ENCODE measurements around the gene EFCAB12. TPM values are rescaled to one million over a fixed set of nuclear protein-coding genes. Genes with fewer than 3 reads are reported as not detected.
A peak's percentile ranks its signal among the peaks of the same experiment; 100 is the strongest.

Gene EFCAB12
- polyA plus RNA-seq, 1 experiment, result 0.07 TPM

GRCh38 chr3:129463716-129464115 lies 35.3 kb upstream of the EFCAB12 start:
- Histone ChIP-seq H3K9me3 (ENCODE audit: control insufficient read depth, insufficient read depth, low read length) (no peaks in the 10 kb centered on the region), H3K4me3 (ENCODE audit: low read depth, low read length) (no peak overlapping the region), H3K27me3 (ENCODE audit: control insufficient read depth, insufficient read depth, low read length) (no peaks in the 10 kb centered on the region), H3K27ac (ENCODE audit: low read depth, low read length) (no peak overlapping the region)
- ChIA-PET POLR2A (no interaction called here), CTCF (interaction anchor here (1.1 kb wide), 1 partner anchor 163 kb away, joined by 4 read pairs; no protein-coding TSS in a partner anchor)
- no peak for TF ChIP-seq CTCF (IDR thresholded peaks at IDR 0.05; ENCODE audit: low read depth, low read length)
- DNase-seq (ENCODE audit: low read depth, low spot score), result no peak

- no peak overlapping the region for H3K27ac ChIP-seq (ENCODE audit: low read depth, low read length)
- no peak for TF ChIP-seq CTCF (IDR thresholded peaks at IDR 0.05; ENCODE audit: low read depth, low read length)
- no peaks in the 10 kb centered on the region for H3K27me3 ChIP-seq (ENCODE audit: control insufficient read depth, insufficient read depth, low read length)
- DNase-seq (ENCODE audit: low read depth, low spot score), result no peak
- H3K4me3 ChIP-seq (ENCODE audit: low read depth, low read length), result no peak overlapping the region
- no peaks in the 10 kb centered on the region for H3K9me3 ChIP-seq (ENCODE audit: control insufficient read depth, insufficient read depth, low read length)
- POLR2A ChIA-PET, result no interaction called here
- CTCF ChIA-PET, result no interaction called here
Measured at GRCh38 chr3:129463094-129463493, 34.7 kb upstream of the EFCAB12 start.

- CTCF ChIA-PET, result no interaction called here
- H3K27me3 ChIP-seq (ENCODE audit: control insufficient read depth, insufficient read depth, low read length), result no peaks in the 10 kb centered on the region
- POLR2A ChIA-PET, result interaction anchor here (1.0 kb wide), 1 partner anchor 23 kb away, joined by 3 read pairs; the partner anchor contains the start of genes IFT122 and MBD4
- H3K9me3 ChIP-seq (ENCODE audit: control insufficient read depth, insufficient read depth, low read length), result no peaks in the 10 kb centered on the region
- DNase-seq (ENCODE audit: low read depth, low spot score), result no peak
- no peak for TF ChIP-seq CTCF (IDR thresholded peaks at IDR 0.05; ENCODE audit: low read depth, low read length)
- no peak overlapping the region for H3K27ac ChIP-seq (ENCODE audit: low read depth, low read length)
- H3K4me3 ChIP-seq (ENCODE audit: low read depth, low read length), result no peak overlapping the region
Measured at GRCh38 chr3:129462361-129462968, 34.0 kb upstream of the EFCAB12 start.

GRCh38 chr3:129461461-129462146 lies 33.2 kb upstream of the EFCAB12 start:
- Histone ChIP-seq H3K9me3 (ENCODE audit: control insufficient read depth, insufficient read depth, low read length) (no peaks in the 10 kb centered on the region), H3K27me3 (ENCODE audit: control insufficient read depth, insufficient read depth, low read length) (no peaks in the 10 kb centered on the region), H3K4me3 (ENCODE audit: low read depth, low read length) (no peak overlapping the region), H3K27ac (ENCODE audit: low read depth, low read length) (no peak overlapping the region)
- ChIA-PET CTCF (no interaction called here), POLR2A (interaction anchor here (1.0 kb wide), 1 partner anchor 22 kb away, joined by 3 read pairs; the partner anchor contains the start of genes IFT122 and MBD4)
- no peak for TF ChIP-seq CTCF (IDR thresholded peaks at IDR 0.05; ENCODE audit: low read depth, low read length)
- DNase-seq (ENCODE audit: low read depth, low spot score), result no peak

- Histone ChIP-seq H3K27ac (ENCODE audit: low read depth, low read length) (no peak overlapping the region), H3K9me3 (ENCODE audit: control insufficient read depth, insufficient read depth, low read length) (no peaks in the 10 kb centered on the region), H3K4me3 (ENCODE audit: low read depth, low read length) (no peak overlapping the region), H3K27me3 (ENCODE audit: control insufficient read depth, insufficient read depth, low read length) (no peaks in the 10 kb centered on the region)
- TF ChIP-seq CTCF (IDR thresholded peaks at IDR 0.05; ENCODE audit: low read depth, low read length), result no peak
- POLR2A ChIA-PET, result no interaction called here
- CTCF ChIA-PET, result no interaction called here
- DNase-seq (ENCODE audit: low read depth, low spot score), result peak; percentile 18
Measured at GRCh38 chr3:129461022-129461421, 32.6 kb upstream of the EFCAB12 start.
